ENCODE data around the gene ENDOG.
"Not testable (repeated sequence)": the region's sequence is repeated elsewhere in the genome, so short reads cannot be mapped to it uniquely, and the experiment has no call there.

Gene ENDOG

DNA sequence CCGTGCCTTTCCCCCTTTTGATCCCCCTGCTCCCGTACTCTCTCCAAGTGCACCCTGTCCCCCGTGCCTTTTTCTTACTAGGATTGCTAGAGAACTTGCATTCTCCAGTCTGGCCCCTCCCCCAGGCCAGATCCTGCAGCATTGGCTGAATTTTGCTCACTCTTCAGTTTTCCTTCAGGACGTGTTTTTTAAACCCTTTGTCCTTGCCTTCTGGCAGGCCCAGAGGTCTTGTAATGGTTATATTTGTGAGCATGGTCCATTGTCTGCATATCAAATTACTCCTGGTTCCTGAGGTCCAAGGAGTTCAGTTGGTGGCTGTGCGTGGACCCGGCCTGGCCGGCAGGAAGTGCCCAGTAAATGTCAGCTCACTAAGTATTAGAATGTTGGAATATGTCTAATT lies 30.6 kb upstream of the ENDOG start:
- no peak for DNase-seq (ENCODE audit: low read depth, low spot score)
- in situ Hi-C loops (cut with HindIII; ENCODE audit: low sequenced_read_pairs) = no loop called here
- H3K4me3 ChIP-seq (ENCODE audit: low read depth, low read length) = peak overlapping the region; percentile 91
- TF ChIP-seq, protein P1, sequence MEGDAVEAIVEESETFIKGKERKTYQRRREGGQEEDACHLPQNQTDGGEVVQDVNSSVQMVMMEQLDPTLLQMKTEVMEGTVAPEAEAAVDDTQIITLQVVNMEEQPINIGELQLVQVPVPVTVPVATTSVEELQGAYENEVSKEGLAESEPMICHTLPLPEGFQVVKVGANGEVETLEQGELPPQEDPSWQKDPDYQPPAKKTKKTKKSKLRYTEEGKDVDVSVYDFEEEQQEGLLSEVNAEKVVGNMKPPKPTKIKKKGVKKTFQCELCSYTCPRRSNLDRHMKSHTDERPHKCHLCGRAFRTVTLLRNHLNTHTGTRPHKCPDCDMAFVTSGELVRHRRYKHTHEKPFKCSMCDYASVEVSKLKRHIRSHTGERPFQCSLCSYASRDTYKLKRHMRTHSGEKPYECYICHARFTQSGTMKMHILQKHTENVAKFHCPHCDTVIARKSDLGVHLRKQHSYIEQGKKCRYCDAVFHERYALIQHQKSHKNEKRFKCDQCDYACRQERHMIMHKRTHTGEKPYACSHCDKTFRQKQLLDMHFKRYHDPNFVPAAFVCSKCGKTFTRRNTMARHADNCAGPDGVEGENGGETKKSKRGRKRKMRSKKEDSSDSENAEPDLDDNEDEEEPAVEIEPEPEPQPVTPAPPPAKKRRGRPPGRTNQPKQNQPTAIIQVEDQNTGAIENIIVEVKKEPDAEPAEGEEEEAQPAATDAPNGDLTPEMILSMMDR (IDR thresholded peaks at IDR 0.05; ENCODE audit: low read depth, low read length) = no peak

DNA sequence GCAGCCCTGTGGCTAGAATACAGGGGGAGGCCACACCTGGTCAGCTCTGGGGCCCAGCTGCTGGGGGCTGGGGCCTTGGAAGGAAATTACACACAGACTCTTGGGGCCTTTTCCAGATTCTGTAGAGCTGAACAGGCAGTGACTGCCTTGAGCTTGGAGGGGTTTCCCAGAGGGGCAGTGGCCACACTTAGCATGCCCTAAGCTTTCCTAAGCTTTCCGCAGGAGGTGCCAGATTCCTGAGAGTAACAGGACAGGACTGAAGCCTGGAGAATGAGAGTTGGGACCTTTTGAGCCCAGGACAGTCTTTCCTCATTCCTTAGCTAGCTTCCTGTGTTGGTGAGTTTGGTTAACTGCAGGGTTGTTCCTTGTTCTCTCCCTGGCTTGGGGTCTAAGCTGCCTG lies 29.9 kb upstream of the ENDOG start:
- H3K4me3 ChIP-seq (ENCODE audit: low read depth, low read length) = peak overlapping the region; percentile 91
- in situ Hi-C loops (cut with HindIII; ENCODE audit: low sequenced_read_pairs) = no loop called here
- TF ChIP-seq, protein P1 (IDR thresholded peaks at IDR 0.05; ENCODE audit: low read depth, low read length) = no peak

DNA sequence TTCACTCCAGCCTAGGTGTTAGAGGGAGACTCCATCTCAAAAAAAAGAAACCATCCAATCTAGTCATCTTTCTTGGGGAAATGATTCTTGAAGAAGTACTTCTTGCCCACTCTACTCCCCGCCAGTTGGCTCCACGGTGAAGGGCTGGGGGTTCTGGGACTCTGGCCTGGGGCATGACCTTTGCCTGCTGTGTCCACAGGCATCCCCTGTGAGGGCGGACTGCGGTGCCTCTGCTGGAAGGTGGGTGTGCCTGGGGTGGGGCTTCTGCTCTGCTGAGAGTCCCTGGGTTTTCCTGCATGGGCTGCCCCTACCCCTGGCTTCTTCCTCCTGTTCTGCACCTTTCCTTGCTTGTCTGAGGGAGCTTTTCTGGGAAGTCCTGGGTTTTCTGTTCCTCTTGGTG lies 27.8 kb upstream of the ENDOG start:
- in situ Hi-C loops (cut with HindIII; ENCODE audit: low sequenced_read_pairs) = no loop called here
- TF ChIP-seq, protein P1 (IDR thresholded peaks at IDR 0.05; ENCODE audit: low read depth, low read length) = no peak
- no peak for DNase-seq (ENCODE audit: low read depth, low spot score)
- H3K4me3 ChIP-seq (ENCODE audit: low read depth, low read length) = no peak overlapping the region

More for the DNA sequence above, 29.9 kb upstream of the ENDOG start:
- no peak for DNase-seq (ENCODE audit: low read depth, low spot score)

DNA sequence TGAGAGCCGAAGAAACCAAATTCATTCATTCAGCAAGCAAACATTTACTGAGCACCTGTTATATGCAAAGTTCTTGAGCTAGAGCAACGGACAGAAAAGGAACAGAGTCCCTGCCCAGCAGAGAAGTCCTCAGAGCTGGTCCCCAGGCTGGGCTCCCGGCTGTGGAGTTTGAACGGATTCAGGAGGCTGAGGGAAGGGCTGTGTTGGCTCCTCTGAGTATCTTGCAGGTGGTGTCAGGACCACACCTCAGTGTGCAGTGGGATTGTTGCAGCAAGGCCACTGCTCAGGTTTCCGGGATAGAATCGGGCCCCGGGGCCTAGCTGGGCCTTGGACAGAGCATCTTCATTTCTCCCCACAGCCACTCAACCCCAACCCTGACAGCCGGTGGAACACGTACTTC lies 26.2 kb upstream of the ENDOG start:
- no peak for DNase-seq (ENCODE audit: low read depth, low spot score)
- in situ Hi-C loops (cut with HindIII; ENCODE audit: low sequenced_read_pairs) = no loop called here
- TF ChIP-seq, protein P1 (IDR thresholded peaks at IDR 0.05; ENCODE audit: low read depth, low read length) = no peak
- no peak overlapping the region for H3K4me3 ChIP-seq (ENCODE audit: low read depth, low read length)

DNA sequence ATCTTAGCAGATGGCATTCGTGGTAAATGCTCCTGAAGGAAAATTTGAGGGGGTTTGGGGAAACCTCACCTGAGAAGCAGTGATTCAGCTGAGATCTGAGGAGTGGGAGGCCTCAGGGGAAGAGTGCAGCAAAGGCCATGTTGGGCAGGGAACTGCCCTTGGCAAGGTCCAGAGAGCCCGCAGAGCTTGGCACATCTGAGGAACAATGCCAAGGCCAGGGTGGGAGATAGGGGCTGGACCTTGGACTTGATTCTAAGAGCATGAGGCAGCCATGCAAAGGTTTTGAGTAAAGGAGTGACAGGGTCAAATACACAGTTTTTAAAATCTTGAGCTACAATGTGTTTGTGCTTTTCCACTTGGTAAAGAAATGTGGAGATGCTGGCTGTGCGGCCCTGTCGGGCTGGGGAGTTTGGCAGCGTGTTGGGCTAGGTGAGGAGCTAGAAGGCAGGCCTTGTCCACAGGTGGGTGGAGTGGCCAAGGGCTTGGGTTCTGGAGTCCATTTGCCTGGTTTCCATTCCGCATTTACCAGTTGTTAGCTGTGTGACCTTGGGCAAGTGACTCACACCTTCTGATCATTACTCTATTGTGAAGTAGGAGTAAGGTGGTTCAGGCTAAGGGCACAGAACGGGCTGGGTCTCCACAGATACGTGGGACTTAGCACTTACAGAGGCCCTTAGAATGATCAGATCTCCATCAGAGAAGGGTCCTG lies 25.2 kb upstream of the ENDOG start:
- TF ChIP-seq, protein P1 (IDR thresholded peaks at IDR 0.05; ENCODE audit: low read depth, low read length) = no peak
- no peak for DNase-seq (ENCODE audit: low read depth, low spot score)
- in situ Hi-C loops (cut with HindIII; ENCODE audit: low sequenced_read_pairs) = no loop called here
- H3K4me3 ChIP-seq (ENCODE audit: low read depth, low read length) = no peak overlapping the region

DNA sequence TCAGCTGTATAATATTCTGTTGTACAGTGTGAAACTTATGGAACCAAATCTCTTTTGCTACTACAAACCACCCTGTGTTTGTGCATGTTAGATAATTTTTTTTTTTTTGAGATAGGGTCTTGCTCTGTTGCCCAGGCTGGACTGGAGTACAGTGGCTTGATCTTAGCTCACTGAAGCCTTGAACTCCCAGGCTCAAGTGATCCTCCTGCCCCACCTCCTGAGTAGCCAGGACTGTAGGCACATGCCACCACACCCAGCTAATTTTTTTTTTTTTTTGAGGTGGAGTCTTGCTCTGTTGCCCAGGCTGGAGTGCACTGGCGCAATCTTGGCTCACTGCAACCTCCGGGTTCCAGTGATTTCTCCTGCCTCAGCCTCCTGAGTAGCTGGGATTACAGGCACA lies 23.3 kb upstream of the ENDOG start:
- in situ Hi-C loops (cut with HindIII; ENCODE audit: low sequenced_read_pairs); DNase-seq (ENCODE audit: low read depth, low spot score): not testable (repeated sequence)

DNA sequence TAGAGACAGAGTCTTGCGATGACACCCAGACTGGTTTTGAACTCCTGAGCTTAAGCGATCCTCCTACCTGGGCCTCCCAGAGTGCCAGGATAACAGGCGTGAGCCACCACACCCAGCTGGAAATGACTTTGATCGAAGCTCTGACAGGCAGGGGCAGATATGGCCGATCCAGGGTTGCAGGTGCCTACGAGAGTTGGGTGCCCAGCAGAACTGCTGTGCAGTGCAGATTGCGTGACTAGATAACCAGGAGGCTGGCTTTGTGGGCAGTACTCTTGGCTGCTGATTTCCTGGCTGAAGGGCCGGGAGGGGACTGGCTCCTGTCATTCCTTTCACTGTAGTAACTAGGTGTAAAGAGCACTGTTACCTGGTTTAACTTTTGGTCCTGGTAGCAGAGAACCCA lies 19.4 kb upstream of the ENDOG start:
- in situ Hi-C loops (cut with HindIII; ENCODE audit: low sequenced_read_pairs) = no loop called here
- TF ChIP-seq, protein P1 (IDR thresholded peaks at IDR 0.05; ENCODE audit: low read depth, low read length) = no peak
- no peak overlapping the region for H3K4me3 ChIP-seq (ENCODE audit: low read depth, low read length)
- no peak for DNase-seq (ENCODE audit: low read depth, low spot score)

More for the DNA sequence above, 23.3 kb upstream of the ENDOG start:
- not testable (repeated sequence) for H3K4me3 ChIP-seq (ENCODE audit: low read depth, low read length)
